K562 (cell line): ENCODE data around the gene SOWAHA. TPM values are rescaled to one million over a fixed set of nuclear protein-coding genes. Genes with fewer than 3 reads are reported as not detected.
A peak's percentile ranks its signal among the peaks of the same experiment; 100 is the strongest.

Experiments used
- ATAC-seq: fragments of 200-7000 bp; cut with Tn5 transposase; 3 replicates; pipeline ENCODE4 v1.9.1; 2020; ENCODE audit warnings: moderate library complexity
- BruUV-seq: library from RNA; stranded (reverse); fragments of 400-500 nt; replicated peaks from 2 replicates; lab custom pipeline; 2021; lab: Mats Ljungman, UMichigan
- CTCF ChIA-PET: fragments of 300-600 bp; formaldehyde crosslinking; extraction: SDS; loops from one replicate; lab custom pipeline; 2021; ENCODE audit warnings: low intra/inter-chr PET ratio; lab: Yijun Ruan, JAX
- POLR2A ChIA-PET: fragments of 300-600, 350-650 bp; sonication (Branson Sonifier 250); formaldehyde crosslinking; extraction: SDS; loops from one replicate; lab custom pipeline; 2021; ENCODE audit warnings: antibody characterized with exemption, inconsistent platforms; lab: Yijun Ruan, JAX
- DNase-seq, 4 experiments: peaks; one replicate each; pipeline versions ENCODE4 v3.0.0 to v3.0.0-alpha.2; 2011 to 2018; ENCODE audit warnings: low spot score in 3 of 4, mixed read lengths in 3 of 4; ENCODE audit errors: extremely low read depth in 1 of 4
- FAIRE-seq: peaks from 2 replicates; lab custom pipeline; 2011; peaks lifted over from hg19 to GRCh38; lab: Jason Lieb, UNC
- H2AFZ ChIP-seq: 2 replicates; pipeline ENCODE4 v1.6.0; 2011; ENCODE audit warnings: low read depth, low read length, control low read depth, inconsistent platforms
- H3K27ac ChIP-seq: fragments of 200-600 bp; 3 replicates; pipeline ENCODE4 v1.8.0; 2011; ENCODE audit warnings: low read depth, mild to moderate bottlenecking, control low read depth, inconsistent platforms, low read length, moderate library complexity, mixed read lengths; ENCODE audit errors: extremely low read depth
- H3K27me3 ChIP-seq, 2 experiments: fragments of 300-600 bp in 1 of 2; 2 replicates in 1 of 2; 3 replicates in 1 of 2; pipeline versions ENCODE4 v1.6.0 to v1.8.0; 2011; ENCODE audit warnings: inconsistent platforms in 2 of 2, low read length in 2 of 2, mild to moderate bottlenecking in 1 of 2, mixed read lengths in 1 of 2, moderate library complexity in 1 of 2; ENCODE audit not compliant: control insufficient read depth in 2 of 2, insufficient read depth in 2 of 2
- H3K36me3 ChIP-seq: fragments of 300-600 bp; 3 replicates; pipeline ENCODE4 v1.8.0; 2011; ENCODE audit warnings: mild to moderate bottlenecking, low read length, inconsistent platforms; ENCODE audit not compliant: control insufficient read depth, insufficient read depth
- H3K4me1 ChIP-seq, 2 experiments: fragments of 200-600 bp in 1 of 2; replicated peaks in 1 of 2; 2 replicates in 1 of 2; 3 replicates in 1 of 2; pipeline versions ENCODE4 v1.5.1 to v1.8.0; 2011; ENCODE audit warnings: inconsistent platforms in 2 of 2, low read length in 2 of 2, mild to moderate bottlenecking in 1 of 2, mixed read lengths in 1 of 2, moderate library complexity in 1 of 2; ENCODE audit not compliant: control insufficient read depth in 2 of 2, insufficient read depth in 2 of 2
- H3K4me2 ChIP-seq: 2 replicates; pipeline ENCODE4 v1.6.1; 2011; ENCODE audit warnings: low read length, control low read depth, inconsistent platforms, mixed read lengths; ENCODE audit not compliant: insufficient read depth
- H3K4me3 ChIP-seq: fragments of 200-600 bp; sonication (generic), shearing (Covaris generic); 2 replicates; pipeline ENCODE4 v1.5.1; 2016; ENCODE audit warnings: control low read depth, inconsistent platforms
- H3K79me2 ChIP-seq: fragments of 200-600 bp; 3 replicates; pipeline ENCODE4 v1.8.0; 2011; ENCODE audit warnings: low read length, inconsistent platforms; ENCODE audit not compliant: control insufficient read depth, insufficient read depth
- H3K9ac ChIP-seq, 2 experiments: 2 replicates each; pipeline versions ENCODE4 v1.6.0 to v1.6.1; 2011; ENCODE audit warnings: low read depth in 2 of 2, low read length in 2 of 2, control low read depth in 1 of 2, inconsistent platforms in 1 of 2, mild to moderate bottlenecking in 1 of 2, mixed read lengths in 1 of 2; ENCODE audit not compliant: insufficient read depth in 1 of 2
- H3K9me1 ChIP-seq: one replicate; pipeline ENCODE4 v1.6.0; 2011; ENCODE audit warnings: inconsistent platforms, mild to moderate bottlenecking, low read length, moderate library complexity; ENCODE audit not compliant: control insufficient read depth, insufficient read depth
- H3K9me3 ChIP-seq: replicated peaks from 2 replicates; pipeline ENCODE4 v1.5.1; 2011; ENCODE audit warnings: low read depth, low read length, inconsistent platforms; ENCODE audit not compliant: control insufficient read depth, insufficient read depth
- H4K20me1 ChIP-seq: replicated peaks from 2 replicates; pipeline ENCODE4 v1.6.1; 2011; ENCODE audit warnings: low read length, inconsistent platforms, mixed read lengths; ENCODE audit not compliant: control insufficient read depth, insufficient read depth
- BRD9 ChIP-seq: fragments of 450-650 bp; IDR thresholded peaks from 2 replicates; pipeline ENCODE4 v1.6.1; 2018; ENCODE audit warnings: low read depth; ENCODE audit not compliant: partially characterized antibody
- CEBPG ChIP-seq, 3 experiments: fragments of 200-800 bp in 1 of 3; sonication (Bioruptor generic) in 1 of 3; sonication (generic) in 1 of 3; formaldehyde crosslinking in 1 of 3; IDR thresholded peaks in 2 of 3; conservative IDR thresholded peaks in 1 of 3; 2 replicates each; pipeline versions ENCODE4 v1.6.1 to v1.8.0; 2016 to 2022; ENCODE audit warnings: missing compliant biosample characterization in 2 of 3, missing genetic modification characterization in 2 of 3, mild to moderate bottlenecking in 1 of 3, missing genetic modification reagents in 1 of 3
- FOXK2 ChIP-seq, 2 experiments: fragments of 450-650 bp; IDR thresholded peaks in 1 of 2; conservative IDR thresholded peaks in 1 of 2; 2 replicates each; pipeline ENCODE4 v1.6.1; 2016; ENCODE audit warnings: low read depth in 2 of 2, mild to moderate bottlenecking in 1 of 2
- GATAD2B ChIP-seq: fragments of 450-650 bp; IDR thresholded peaks from 2 replicates; pipeline ENCODE4 v1.6.1; 2017; ENCODE audit warnings: mild to moderate bottlenecking, borderline replicate concordance
- KLF13 ChIP-seq: fragments of 450-650 bp; IDR thresholded peaks from 2 replicates; pipeline ENCODE4 v1.6.1; 2016; ENCODE audit warnings: missing genetic modification characterization, low read depth, mild to moderate bottlenecking, missing compliant biosample characterization, moderate library complexity, borderline replicate concordance
- NR2C2 ChIP-seq, 2 experiments: fragments of 200-800 bp in 1 of 2; sonication (Bioruptor generic) in 1 of 2; sonication (generic) in 1 of 2; formaldehyde crosslinking in 1 of 2; IDR thresholded peaks; 2 replicates each; pipeline versions ENCODE4 v1.6.1 to v1.8.0; 2016 to 2022; ENCODE audit warnings: mild to moderate bottlenecking in 1 of 2, missing compliant biosample characterization in 1 of 2, missing genetic modification characterization in 1 of 2, missing genetic modification reagents in 1 of 2
- POLR2AphosphoS5 ChIP-seq: IDR thresholded peaks from 2 replicates; pipeline ENCODE4 v1.6.1; 2011; ENCODE audit warnings: mild to moderate bottlenecking, low read depth, low read length, moderate library complexity; ENCODE audit not compliant: control insufficient read depth, insufficient read depth
- RHOXF2B ChIP-seq: fragments of 250-450 bp; sonication (Bioruptor Pico); conservative IDR thresholded peaks from 2 replicates; pipeline ENCODE4 v1.5.1; 2021
- ZNF133 ChIP-seq: fragments of 250-450 bp; sonication (Bioruptor Pico); IDR thresholded peaks from 2 replicates; pipeline ENCODE4 v1.4.0; 2020; ENCODE audit warnings: mild to moderate bottlenecking
- WGBS: fragments of 100-300 bp; shearing (Covaris generic); methylation state at CpG from one replicate; pipeline ENCODE4 v1.1.6; 2016; ENCODE audit warnings: low coverage, mixed read lengths; ENCODE audit not compliant: insufficient coverage; ENCODE audit errors: missing lambda C conversion rate; 5-methylcytosine and 5-hydroxymethylcytosine counted together
- in situ Hi-C: fragments of 300-500 bp; cut with MboI; formaldehyde crosslinking; loops from 4 replicates; pipeline ENCODE4 v1.15.0; 2018; ENCODE audit warnings: inconsistent platforms, mixed read lengths
- intact Hi-C: fragments of 100-400 bp; cut with micrococcal nuclease; formaldehyde crosslinking; loops from 2 replicates; pipeline ENCODE4 v1.14.2; 2022
- polyA plus RNA-seq, 8 experiments: library from polyadenylated mRNA; depleted of rRNA in 4 of 8; stranded (reverse) in 5 of 8; unstranded in 3 of 8; fragments of >200 nt; fragmentation: Nextera tagmentation in 2 of 8; fragmentation: Illumina TruSeq in 1 of 8; extraction: Ambion mirVana in 2 of 8; extraction: Trizol in 1 of 8; gene quantifications; 2 replicates each; pipeline versions ENCODE4 v1.2.1 to v1.2.3, GENCODE V29; 2011 to 2014; ENCODE audit warnings: inconsistent platforms in 1 of 8, missing spikeins in 1 of 8
- total RNA-seq, 7 experiments: library from RNA; depleted of rRNA in 6 of 7; stranded (reverse); fragments of >200 nt in 6 of 7; fragmentation: Illumina TruSeq in 2 of 7; extraction: Trizol in 2 of 7; gene quantifications; 2 replicates each; pipeline versions ENCODE4 v1.2.1 to v1.2.3, GENCODE V29; 2011 to 2021; ENCODE audit warnings: low replicate concordance in 1 of 7

SOWAHA gene
- total and polyA plus RNA-seq, 9 of the 15 experiments (the other 6 are each of a cell fraction or from before 2014, with no cell fraction given), result not detected

DNA sequence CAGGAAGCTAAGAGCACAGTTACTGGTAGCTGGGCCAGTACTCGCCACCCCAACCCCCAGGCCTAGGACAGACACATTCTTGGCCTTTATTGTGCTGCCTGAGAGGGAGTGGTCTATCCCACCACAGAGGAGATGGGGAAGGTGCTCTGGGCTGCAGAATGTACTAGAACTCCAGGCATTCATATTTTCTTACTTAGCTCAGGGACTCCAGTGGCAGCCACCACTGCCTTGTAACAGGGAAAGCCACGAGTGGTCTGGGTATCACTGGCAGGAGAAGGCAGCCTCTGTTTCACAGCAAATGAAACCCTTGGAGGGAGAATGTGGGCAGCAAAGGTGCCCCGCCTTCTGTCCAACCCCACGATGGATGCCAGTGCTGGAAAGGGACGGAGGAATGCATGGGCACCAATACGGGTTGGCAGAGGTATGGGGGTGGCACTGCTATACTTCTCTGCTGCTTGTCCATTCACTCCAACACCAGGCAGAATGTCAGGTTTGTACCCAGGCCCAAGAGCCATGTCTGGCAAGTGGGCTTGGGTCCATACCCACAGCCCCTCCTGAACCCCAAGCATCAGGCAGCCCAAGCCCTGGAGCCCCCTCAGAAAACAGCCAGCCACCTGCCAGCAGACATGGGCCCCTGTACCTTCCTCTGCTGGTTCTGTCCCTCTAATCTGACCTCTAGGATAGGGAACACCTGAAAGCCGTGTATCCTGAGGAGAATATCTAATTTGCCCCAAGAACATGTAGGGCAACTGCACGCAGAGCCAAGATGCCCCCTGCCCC, 40.6 kb upstream of the SOWAHA start (continued):
- TF ChIP-seq RHOXF2B (CRISPR knock-in tag) (no peak), POLR2AphosphoS5 (no peak), BRD9 (no peak), ZNF133 (CRISPR knock-in tag) (no peak)

DNA sequence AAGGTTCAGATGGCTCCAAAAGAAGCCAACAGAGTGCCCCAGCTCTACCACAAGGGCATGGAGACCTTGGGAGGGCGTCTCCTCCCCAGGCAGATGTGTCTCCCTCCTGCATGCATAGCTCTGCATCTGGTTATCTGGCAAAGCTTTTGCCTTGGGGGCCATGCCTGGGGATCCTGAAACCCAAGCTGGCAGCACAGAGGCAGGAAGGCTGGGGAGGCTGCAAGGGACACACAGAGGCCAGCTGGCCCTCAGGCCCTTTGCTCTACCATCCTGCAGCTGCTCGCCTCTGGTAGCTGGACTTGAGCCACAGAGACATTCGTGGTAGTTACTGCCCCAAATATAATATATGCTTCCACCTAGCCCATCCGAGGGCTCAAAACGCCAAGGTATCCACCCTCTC, 40.0 kb upstream of the SOWAHA start:
- no peak for FAIRE-seq
- peak overlapping the region in 1 of 2 experiments; percentile 90; a peak in 2 of 4 replicates for H3K9ac ChIP-seq
- BruUV-seq, result no TSS peak
- in situ Hi-C loops, result no loop called here
- CTCF ChIA-PET, result no interaction called here
- no peak overlapping the region for H2AFZ ChIP-seq
- peaks cover 48% of the 10 kb centered on the region; the same call in 2 of the 3 replicates for H3K36me3 ChIP-seq
- no peak overlapping the region for H3K4me3 ChIP-seq
- WGBS, result 67% methylated on average over 5 of the region's 5 CpGs
- no peak overlapping the region for H3K27ac ChIP-seq
- no peaks in the 10 kb centered on the region for H3K9me3 ChIP-seq
- H4K20me1 ChIP-seq, result peaks cover 14% of the 10 kb centered on the region
- peak overlapping the region; percentile 88; the same call in 1 of the 2 replicates for H3K4me2 ChIP-seq
- POLR2A ChIA-PET, result interaction anchor here (0.6 to 1.7 kb wide), 9 partner anchors 8 to 48 kb away, joined by 3 to 5 read pairs (median 3); no protein-coding TSS in a partner anchor
- no peak for DNase-seq
- peaks cover 39 to 52% of the 10 kb centered on the region in 2 experiments for H3K4me1 ChIP-seq
- ATAC-seq, result no peak
- peaks cover 97% of the 10 kb centered on the region for H3K79me2 ChIP-seq
- intact Hi-C loops, result no loop called here
- no peaks in the 10 kb centered on the region for H3K27me3 ChIP-seq
- no peaks in the 10 kb centered on the region for H3K9me1 ChIP-seq
- TF ChIP-seq KLF13 (no peak), FOXK2 (conservative IDR thresholded peaks at IDR 0.05 in 1 of 2, IDR thresholded peaks at IDR 0.05 in 1 of 2; ENCODE audit: low read depth in 2 of 2) (no peak), CEBPG (CRISPR knock-in tag; IDR thresholded peaks at IDR 0.05) (no peak), CEBPG (tag; conservative IDR thresholded peaks at IDR 0.05 in 1 of 2, IDR thresholded peaks at IDR 0.05 in 1 of 2) (no peak), GATAD2B (no peak), NR2C2 (CRISPR knock-in tag; IDR thresholded peaks at IDR 0.05) (0 out of 2 replicates have a peak, but pooled peaks have one; percentile 49), NR2C2 (tag; IDR thresholded peaks at IDR 0.05) (no peak)
